Activated CD4-positive, alpha-beta T cell treated with anti-CD3 and anti-CD28 coated beads, Interleukin-2, amount 10 ng/mL, durations not matched to agents 7 days and 5 days (primary cell): Measurements from ENCODE around the gene WDR44. TPM values are rescaled to one million over a fixed set of nuclear protein-coding genes. Genes with fewer than 3 reads are reported as not detected.

Source experiments
- CTCF ChIA-PET: fragments of 350-600 bp; sonication (Branson Sonifier 250); formaldehyde crosslinking; loops from one replicate; lab custom pipeline; 2021; ENCODE audit warnings: antibody characterized with exemption; lab: Charles Lee
- POLR2A ChIA-PET: fragments of 350-600 bp; sonication (Branson Sonifier 250); formaldehyde crosslinking; loops from one replicate; lab custom pipeline; 2021; ENCODE audit warnings: antibody characterized with exemption; lab: Charles Lee
- DNase-seq: peaks from one replicate; pipeline ENCODE4 v3.0.0-alpha.2; 2020
- H3K27ac Mint-ChIP-seq: one replicate; pipeline ENCODE4 v1.8.0; 2021; ENCODE audit warnings: mild to moderate bottlenecking, moderate library complexity, mixed read lengths
- H3K27me3 Mint-ChIP-seq: one replicate; pipeline ENCODE4 v1.8.0; 2021; ENCODE audit warnings: mixed read lengths
- H3K36me3 Mint-ChIP-seq: one replicate; pipeline ENCODE4 v1.8.0; 2021; ENCODE audit warnings: low read depth, mixed read lengths
- H3K4me1 Mint-ChIP-seq: one replicate; pipeline ENCODE4 v1.8.0; 2021; ENCODE audit warnings: mixed read lengths
- H3K4me3 Mint-ChIP-seq: one replicate; pipeline ENCODE4 v1.8.0; 2021; ENCODE audit warnings: mild to moderate bottlenecking, moderate library complexity, mixed read lengths
- H3K9me3 Mint-ChIP-seq: one replicate; pipeline ENCODE4 v1.8.0; 2021; ENCODE audit warnings: mixed read lengths
- total RNA-seq, 2 experiments: library from RNA; stranded (reverse); gene quantifications; one replicate each; pipeline ENCODE4 v1.2.3, GENCODE V29; 2021

Gene WDR44
- total RNA-seq, 2 experiments from 2014 or later = 21.7 to 23.3 TPM

DNA sequence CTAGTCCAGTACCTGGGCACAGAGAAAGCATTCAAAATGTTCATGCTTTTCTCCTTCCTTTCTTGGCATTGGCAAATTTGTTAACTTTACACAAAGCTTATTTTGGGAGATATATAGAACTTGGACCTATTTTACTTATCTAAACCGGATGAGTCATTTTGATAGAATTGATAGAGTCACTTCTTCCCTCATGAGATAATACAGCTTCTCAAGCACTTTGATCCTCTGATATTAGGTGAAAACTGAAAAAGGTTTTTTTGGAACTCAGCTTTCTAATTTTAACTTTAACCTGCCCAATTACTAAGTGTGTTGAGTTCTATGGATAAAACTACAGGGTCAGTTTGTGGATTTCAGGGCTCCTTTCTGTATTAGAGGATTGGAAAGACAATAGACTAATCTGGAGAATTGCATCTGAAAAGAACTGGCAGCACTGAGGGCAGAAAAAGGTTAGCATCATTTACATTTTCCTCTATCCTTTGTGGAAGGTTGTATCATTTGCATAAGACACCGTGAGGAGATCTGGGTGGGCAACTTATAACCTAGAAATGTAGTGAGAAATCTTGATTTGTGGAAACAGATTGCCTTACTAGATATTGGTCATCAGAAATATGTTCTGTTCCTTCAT lies 2.4 kb downstream of the WDR44 start:
- DNase-seq = no peak
- H3K27ac Mint-ChIP-seq = peak overlapping the region; percentile 98
- no peaks in the 10 kb centered on the region for H3K27me3 Mint-ChIP-seq
- no peaks in the 10 kb centered on the region for H3K9me3 Mint-ChIP-seq
- peak overlapping the region; percentile 94 for H3K4me3 Mint-ChIP-seq
- POLR2A ChIA-PET = no interaction called here
- H3K4me1 Mint-ChIP-seq = peaks cover 48% of the 10 kb centered on the region
- CTCF ChIA-PET = interaction anchor here (0.6 to 1.2 kb wide), 2 partner anchors 147 to 254 kb away, joined by 3 read pairs; no protein-coding TSS in a partner anchor
- H3K36me3 Mint-ChIP-seq = peaks cover 7% of the 10 kb centered on the region

DNA sequence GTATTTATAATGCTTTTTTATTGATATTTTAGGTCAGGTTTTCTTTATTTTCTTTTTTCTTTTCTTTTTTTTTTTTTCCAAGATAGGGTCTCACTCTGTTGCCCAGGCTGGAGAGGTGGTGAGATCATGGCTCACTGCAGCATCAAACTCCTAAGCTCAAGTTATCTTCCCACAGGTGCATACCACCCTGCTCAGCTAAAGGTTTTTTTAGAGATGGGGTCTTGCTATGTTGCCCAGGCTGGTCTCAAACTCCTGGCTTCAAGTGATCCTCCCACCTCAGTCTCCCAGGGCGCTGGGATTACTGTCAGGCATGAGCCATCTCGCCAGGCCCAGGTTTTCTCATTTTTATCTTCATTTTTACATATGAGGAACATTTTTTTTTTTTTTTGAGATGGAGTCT lies 3.3 kb downstream of the WDR44 start:
- Mint-ChIP-seq H3K4me1 (peaks cover 52% of the 10 kb centered on the region), H3K27me3 (no peaks in the 10 kb centered on the region), H3K9me3 (no peaks in the 10 kb centered on the region), H3K4me3 (peak overlapping the region; percentile 94), H3K36me3 (peaks cover 7% of the 10 kb centered on the region), H3K27ac (no peak overlapping the region)
- ChIA-PET POLR2A (no interaction called here), CTCF (interaction anchor here (0.6 to 1.6 kb wide), 3 partner anchors 11 to 253 kb away, joined by 3 to 6 read pairs (median 3); no protein-coding TSS in a partner anchor)
- DNase-seq = no peak

DNA sequence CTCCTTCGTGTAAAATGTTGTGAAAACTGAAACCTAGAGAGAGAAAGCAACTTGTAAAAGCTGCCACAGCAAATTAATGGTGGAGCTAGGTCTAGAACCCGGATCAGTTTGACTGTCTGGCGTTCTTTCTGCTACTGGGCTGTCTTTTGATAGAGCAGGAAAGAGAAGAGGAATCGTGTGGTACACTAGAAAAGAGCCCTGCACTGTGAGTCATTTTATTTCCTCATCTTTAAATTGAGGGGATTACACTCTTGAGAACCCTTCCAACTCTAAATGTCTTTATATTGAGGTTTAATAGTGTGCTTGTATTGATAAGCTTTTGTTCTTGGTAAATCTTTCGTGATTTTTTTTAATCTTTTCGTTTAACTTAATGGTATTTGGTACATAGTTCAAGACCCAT lies 4.3 kb downstream of the WDR44 start:
- H3K27ac Mint-ChIP-seq = peak overlapping the region; percentile 57
- H3K4me1 Mint-ChIP-seq = peaks cover 55% of the 10 kb centered on the region
- no peak for DNase-seq
- CTCF ChIA-PET = interaction anchor here (1.2 to 1.6 kb wide), 2 partner anchors 10 to 15 kb away, joined by 3 to 6 read pairs; no protein-coding TSS in a partner anchor
- POLR2A ChIA-PET = no interaction called here
- peak overlapping the region; percentile 56 for H3K4me3 Mint-ChIP-seq
- no peaks in the 10 kb centered on the region for H3K27me3 Mint-ChIP-seq
- peaks cover 10% of the 10 kb centered on the region for H3K36me3 Mint-ChIP-seq
- H3K9me3 Mint-ChIP-seq = no peaks in the 10 kb centered on the region

DNA sequence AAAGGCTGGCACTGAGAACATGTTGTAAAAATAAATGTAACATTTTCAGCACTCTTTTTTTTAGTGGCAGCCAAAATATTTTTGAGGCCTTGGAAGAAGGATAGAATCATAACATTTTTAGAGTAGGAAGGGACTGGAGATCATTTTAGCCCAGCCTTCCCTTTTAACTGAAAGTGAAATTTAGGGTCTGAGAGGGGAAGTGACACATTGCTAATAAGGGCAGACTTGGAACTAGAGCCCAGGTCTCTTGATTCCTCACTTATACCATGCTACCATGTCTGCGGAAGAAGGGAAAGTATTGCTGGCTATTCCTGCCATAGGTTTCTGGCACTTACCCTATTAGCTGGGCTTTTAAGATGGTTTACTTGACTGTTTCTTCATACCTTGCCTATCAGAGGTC lies 4.8 kb downstream of the WDR44 start:
- Mint-ChIP-seq H3K27me3 (no peaks in the 10 kb centered on the region), H3K4me1 (peaks cover 56% of the 10 kb centered on the region), H3K27ac (peak overlapping the region; percentile 13), H3K36me3 (peaks cover 10% of the 10 kb centered on the region), H3K4me3 (peak overlapping the region; percentile 56), H3K9me3 (no peaks in the 10 kb centered on the region)
- POLR2A ChIA-PET = no interaction called here
- CTCF ChIA-PET = interaction anchor here (1.2 to 1.6 kb wide), 2 partner anchors 9 to 15 kb away, joined by 3 to 6 read pairs; no protein-coding TSS in a partner anchor
- no peak for DNase-seq

DNA sequence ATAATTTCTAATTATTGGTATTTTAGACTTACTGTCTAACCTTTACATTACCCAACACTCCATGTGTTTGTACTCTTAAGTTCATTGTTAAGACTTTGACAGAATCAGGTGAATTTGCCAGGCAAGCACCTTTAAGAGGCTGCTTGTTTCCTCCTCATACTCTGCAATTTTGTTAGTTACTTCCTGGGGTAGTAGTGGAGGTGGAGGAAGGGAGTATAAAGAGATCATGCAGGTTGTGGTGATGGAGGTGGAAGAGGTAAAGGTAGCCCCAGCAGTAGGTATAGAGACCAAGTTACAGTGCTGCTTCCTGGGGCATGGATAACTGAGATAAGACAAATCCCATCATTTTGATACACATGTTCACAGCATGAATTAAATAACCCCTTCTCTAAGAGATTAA lies 6.7 kb downstream of the WDR44 start:
- no peak for DNase-seq
- Mint-ChIP-seq H3K27me3 (no peaks in the 10 kb centered on the region), H3K4me1 (peaks cover 59% of the 10 kb centered on the region), H3K9me3 (no peaks in the 10 kb centered on the region), H3K36me3 (peaks cover 10% of the 10 kb centered on the region), H3K4me3 (no peak overlapping the region), H3K27ac (peak overlapping the region; percentile 11)
- CTCF ChIA-PET = interaction anchor here (0.7 kb wide), 2 partner anchors 9 to 407 kb away, joined by 3 read pairs; no protein-coding TSS in a partner anchor
- POLR2A ChIA-PET = no interaction called here

DNA sequence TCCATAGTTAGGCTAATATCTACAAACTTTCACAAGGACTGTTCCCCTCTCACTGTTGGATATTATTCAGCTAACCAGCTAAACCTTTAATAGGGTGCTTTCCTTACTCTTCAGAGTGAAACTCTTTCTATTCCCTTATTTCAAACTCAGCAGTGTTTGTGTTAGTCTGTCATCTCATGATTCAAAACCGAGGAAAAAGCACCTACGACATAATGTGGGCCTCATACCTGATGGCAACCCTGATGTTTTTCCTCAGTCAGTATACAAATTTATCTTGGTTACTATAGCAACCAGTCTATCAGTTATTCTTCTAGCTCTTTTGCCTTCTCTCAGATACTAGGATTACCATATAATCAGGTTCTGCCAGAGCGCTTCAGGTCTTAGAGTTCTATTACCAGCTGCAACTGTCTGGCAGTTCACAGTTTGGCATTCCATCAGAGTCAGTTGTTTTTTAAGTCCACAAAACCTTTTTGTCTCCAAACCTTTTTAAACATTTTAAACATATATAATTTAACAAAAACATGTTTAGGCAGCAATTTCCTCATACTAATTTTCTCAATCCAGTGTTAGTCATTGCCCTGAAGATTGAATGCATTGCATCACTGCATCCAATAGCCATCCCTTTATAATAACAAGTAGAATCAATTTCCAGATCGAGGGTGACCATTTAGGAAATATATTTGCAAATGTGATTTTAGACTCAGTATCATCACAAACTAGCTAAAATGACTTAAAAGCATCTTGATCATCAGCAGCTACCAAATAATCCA lies 7.4 kb downstream of the WDR44 start:
- no peak overlapping the region for H3K4me3 Mint-ChIP-seq
- POLR2A ChIA-PET = no interaction called here
- H3K27ac Mint-ChIP-seq = no peak overlapping the region
- no peaks in the 10 kb centered on the region for H3K27me3 Mint-ChIP-seq
- DNase-seq = no peak
- peaks cover 53% of the 10 kb centered on the region for H3K4me1 Mint-ChIP-seq
- H3K9me3 Mint-ChIP-seq = no peaks in the 10 kb centered on the region
- CTCF ChIA-PET = interaction anchor here (0.7 kb wide), 1 partner anchor 9 kb away, joined by 3 read pairs; no protein-coding TSS in a partner anchor
- peaks cover 10% of the 10 kb centered on the region for H3K36me3 Mint-ChIP-seq

DNA sequence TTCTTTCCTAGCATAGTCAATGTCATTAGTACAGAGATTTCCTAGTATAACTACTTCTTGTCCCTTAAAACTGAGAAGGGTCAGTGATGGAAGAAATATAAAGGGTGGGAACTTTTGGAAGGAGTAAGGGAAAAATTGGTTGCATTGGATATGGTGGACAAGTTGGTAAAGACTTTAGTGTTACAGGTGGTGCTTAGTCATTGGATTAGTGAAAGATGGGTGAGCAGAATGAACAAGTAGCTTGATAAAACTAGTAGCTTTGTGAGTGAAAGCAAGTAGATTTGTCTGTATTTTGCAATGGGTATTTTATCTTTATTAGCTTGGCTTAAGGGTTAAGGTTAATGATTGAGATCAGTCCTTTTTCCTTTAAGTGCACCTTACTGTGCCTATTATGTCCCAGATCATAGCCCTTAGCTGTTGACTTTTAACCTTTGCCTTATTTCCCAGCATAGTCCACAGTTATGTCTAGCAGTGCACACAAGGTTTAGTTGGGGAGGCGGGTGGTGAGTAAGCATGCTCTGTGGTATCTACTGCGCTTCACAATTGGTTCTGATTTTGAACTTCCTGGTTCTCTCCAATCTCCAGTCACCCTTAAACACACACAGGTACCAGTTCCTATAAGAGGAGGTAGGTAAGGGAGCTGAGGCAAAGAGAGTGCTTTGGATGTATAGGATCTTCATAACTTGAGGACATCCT lies 9.5 kb downstream of the WDR44 start:
- Mint-ChIP-seq H3K4me3 (no peak overlapping the region), H3K9me3 (no peaks in the 10 kb centered on the region), H3K36me3 (peaks cover 5% of the 10 kb centered on the region), H3K27me3 (no peaks in the 10 kb centered on the region), H3K4me1 (peaks cover 41% of the 10 kb centered on the region), H3K27ac (no peak overlapping the region)
- ChIA-PET POLR2A (no interaction called here), CTCF (interaction anchor here (1.1 to 2.5 kb wide), 2 partner anchors 10 to 63 kb away, joined by 3 to 5 read pairs; partner anchors contain the start of gene WDR44)
- DNase-seq = no peak

DNA sequence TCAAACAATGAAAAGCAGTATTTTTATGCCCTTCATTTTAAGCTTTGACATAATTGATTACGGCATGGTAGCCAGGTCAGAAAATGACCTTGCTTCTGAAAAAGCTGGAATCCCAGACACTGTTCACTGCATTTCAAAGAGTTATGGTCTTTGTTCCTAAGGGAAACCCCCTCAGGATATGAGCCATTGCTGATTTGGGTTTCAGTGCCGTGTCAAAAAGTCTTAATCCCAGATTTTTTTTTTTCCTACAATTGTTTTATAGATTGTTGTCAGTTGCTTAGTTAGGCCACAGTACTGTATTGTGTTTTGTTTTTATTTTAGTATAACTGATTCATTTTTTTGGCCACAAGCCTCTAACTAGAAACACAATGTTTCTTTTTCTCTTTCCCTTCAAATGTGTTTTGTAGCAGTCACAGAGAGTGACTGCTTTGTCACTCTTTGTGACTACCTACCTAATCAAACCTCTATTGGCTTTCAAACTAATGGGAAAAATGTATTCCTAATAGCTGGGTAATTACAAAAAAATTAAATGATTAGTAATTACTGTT lies 10.3 kb downstream of the WDR44 start:
- Mint-ChIP-seq H3K27ac (no peak overlapping the region), H3K9me3 (no peaks in the 10 kb centered on the region), H3K4me3 (no peak overlapping the region), H3K36me3 (peaks cover 5% of the 10 kb centered on the region), H3K27me3 (no peaks in the 10 kb centered on the region), H3K4me1 (peaks cover 43% of the 10 kb centered on the region)
- POLR2A ChIA-PET = no interaction called here
- no peak for DNase-seq
- CTCF ChIA-PET = interaction anchor here (2.5 kb wide), 1 partner anchor 11 kb away, joined by 5 read pairs; the partner anchor contains the start of gene WDR44

DNA sequence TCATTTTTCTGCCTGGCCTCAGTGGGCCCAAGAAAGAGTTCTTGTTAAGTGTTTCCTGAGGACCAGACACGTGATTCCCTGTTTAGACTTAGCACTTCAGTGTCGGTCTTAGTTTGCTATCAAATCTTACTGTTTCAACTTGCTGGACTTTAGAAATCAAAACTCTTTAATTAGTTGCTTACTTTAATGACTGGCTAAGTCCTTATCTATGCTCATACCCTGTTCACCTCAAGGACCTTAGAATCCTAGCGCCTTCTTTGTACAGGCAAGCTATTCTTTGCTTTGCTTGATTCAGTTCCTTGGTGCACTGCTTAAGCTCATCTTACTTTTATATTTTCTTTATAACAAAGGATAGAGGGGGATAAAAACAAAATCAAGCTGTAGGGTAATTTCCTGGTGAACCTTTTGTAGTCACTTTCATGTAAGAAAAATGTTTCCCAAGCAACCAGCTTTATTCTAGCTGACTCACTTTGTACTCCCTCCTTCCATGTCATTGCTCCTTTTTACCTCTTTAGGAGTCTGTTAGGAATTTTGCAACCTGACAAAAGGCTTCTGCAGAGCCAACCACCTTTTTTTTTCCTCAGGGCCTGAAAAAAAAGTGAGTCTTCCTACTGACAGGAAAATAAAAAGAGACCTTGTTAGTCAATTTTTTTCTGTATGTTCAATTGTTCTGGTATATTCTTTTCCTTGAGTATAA lies 14.7 kb downstream of the WDR44 start:
- no peaks in the 10 kb centered on the region for H3K36me3 Mint-ChIP-seq
- H3K9me3 Mint-ChIP-seq = no peaks in the 10 kb centered on the region
- ChIA-PET CTCF (interaction anchor here (1.0 to 2.5 kb wide), 2 partner anchors 11 to 147 kb away, joined by 3 to 6 read pairs; no protein-coding TSS in a partner anchor), POLR2A (no interaction called here)
- no peak for DNase-seq
- H3K27ac Mint-ChIP-seq = no peak overlapping the region
- no peaks in the 10 kb centered on the region for H3K27me3 Mint-ChIP-seq
- no peak overlapping the region for H3K4me3 Mint-ChIP-seq
- H3K4me1 Mint-ChIP-seq = peaks cover 21% of the 10 kb centered on the region

DNA sequence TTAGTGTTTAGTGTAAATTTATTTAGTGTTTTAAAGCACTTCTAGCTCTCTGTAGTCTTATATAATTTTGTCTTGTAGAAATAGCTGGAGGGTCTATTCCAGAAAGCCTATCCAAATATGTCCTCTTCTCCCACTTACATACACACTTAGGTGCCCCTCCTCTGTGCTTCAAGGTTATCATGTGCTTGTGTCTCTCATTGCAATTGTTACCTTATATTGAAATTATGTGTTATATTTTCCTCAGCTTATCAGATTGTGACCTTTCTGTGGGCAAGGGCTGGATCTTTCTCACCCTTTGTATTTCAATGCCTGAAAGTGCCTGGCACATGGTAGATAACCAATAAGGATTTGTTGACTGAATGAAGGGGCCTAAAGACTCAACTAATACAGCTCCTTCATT lies 18.4 kb downstream of the WDR44 start:
- H3K4me3 Mint-ChIP-seq = no peak overlapping the region
- no peaks in the 10 kb centered on the region for H3K9me3 Mint-ChIP-seq
- H3K27ac Mint-ChIP-seq = no peak overlapping the region
- no peak for DNase-seq
- no peaks in the 10 kb centered on the region for H3K27me3 Mint-ChIP-seq
- CTCF ChIA-PET = no interaction called here
- POLR2A ChIA-PET = no interaction called here
- H3K36me3 Mint-ChIP-seq = peaks cover 6% of the 10 kb centered on the region
- peaks cover 14% of the 10 kb centered on the region for H3K4me1 Mint-ChIP-seq

DNA sequence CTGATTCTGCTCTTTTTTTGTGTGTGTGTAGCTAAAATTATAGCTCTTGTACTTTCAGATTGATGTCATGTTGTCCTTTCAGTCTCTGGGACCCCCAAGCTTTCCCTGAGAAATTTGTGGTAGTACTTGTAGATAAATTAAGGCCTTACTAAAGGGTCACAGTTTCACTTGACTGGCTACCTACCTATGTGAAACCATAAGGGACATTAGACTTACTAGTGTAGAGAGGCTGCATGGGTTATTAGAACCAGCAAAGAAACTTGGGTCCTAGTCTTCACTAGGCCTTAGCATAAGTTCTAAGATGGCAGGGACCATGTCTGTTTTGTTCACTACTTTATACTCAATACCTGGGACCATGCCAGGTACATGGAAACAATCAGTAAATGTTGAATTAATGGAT lies 21.4 kb downstream of the WDR44 start:
- Mint-ChIP-seq H3K9me3 (no peaks in the 10 kb centered on the region), H3K27me3 (no peaks in the 10 kb centered on the region), H3K4me1 (peaks cover 2% of the 10 kb centered on the region), H3K27ac (no peak overlapping the region), H3K4me3 (no peak overlapping the region), H3K36me3 (peaks cover 10% of the 10 kb centered on the region)
- ChIA-PET CTCF (interaction anchor here (0.6 kb wide), 1 partner anchor 8 kb away, joined by 3 read pairs; no protein-coding TSS in a partner anchor), POLR2A (no interaction called here)
- DNase-seq = no peak

DNA sequence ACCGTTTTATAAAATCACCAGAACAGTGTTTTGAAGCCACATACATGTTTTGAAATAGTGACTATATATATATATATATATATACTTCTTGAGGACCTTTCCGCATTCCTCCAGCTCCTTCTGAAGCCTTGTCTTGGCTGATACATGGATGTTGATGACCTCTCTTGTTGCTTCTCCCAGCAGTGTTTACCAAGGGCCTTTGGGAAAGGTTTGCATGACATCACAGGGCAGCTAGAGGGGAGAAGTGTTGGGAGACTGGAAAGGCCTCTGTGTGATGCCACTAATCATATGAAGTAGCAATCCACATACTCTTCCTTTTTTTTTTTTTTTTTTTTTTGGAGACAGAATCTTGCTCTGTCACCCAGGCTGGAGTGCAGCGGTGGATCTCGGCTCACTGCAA lies 22.5 kb downstream of the WDR44 start:
- Mint-ChIP-seq H3K4me1 (peaks cover 2% of the 10 kb centered on the region), H3K27ac (no peak overlapping the region), H3K4me3 (no peak overlapping the region), H3K36me3 (peaks cover 10% of the 10 kb centered on the region), H3K9me3 (no peaks in the 10 kb centered on the region), H3K27me3 (no peaks in the 10 kb centered on the region)
- ChIA-PET POLR2A (no interaction called here), CTCF (no interaction called here)
- no peak for DNase-seq
